Measurements from ENCODE around the gene SOWAHC.
"Not testable (repeated sequence)": the region's sequence is repeated elsewhere in the genome, so short reads cannot be mapped to it uniquely, and the experiment has no call there.

Gene SOWAHC

GRCh38 chr2:109615637-109616144 is 1.5 kb downstream of the SOWAHC start:
- DNase-seq (ENCODE audit: low read depth), result no peak

DNA sequence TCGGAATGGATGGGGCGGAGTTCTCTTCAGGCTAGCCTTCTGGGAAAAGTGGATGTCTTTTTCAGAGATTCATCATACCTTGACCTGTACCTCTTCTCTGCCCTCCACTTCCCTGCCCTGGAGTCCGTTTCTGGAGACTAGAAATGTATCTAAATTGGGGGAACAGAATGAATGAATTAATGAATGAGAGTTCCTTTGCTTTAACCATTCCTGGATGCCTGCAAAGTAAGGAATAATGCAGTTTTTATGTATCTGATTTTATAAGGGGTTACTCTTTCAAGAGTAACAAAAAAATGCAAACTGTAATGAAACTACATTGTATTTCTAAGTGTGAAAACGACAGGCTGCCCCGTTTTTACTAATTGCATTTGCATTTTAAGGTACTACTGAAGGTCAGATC is 2.0 kb downstream of the SOWAHC start:
- no peak for DNase-seq (ENCODE audit: low read depth)

- DNase-seq (ENCODE audit: low read depth), result no peak
These were observed 5.0 kb downstream of the SOWAHC start for GRCh38 chr2:109619032-109619615.

DNA sequence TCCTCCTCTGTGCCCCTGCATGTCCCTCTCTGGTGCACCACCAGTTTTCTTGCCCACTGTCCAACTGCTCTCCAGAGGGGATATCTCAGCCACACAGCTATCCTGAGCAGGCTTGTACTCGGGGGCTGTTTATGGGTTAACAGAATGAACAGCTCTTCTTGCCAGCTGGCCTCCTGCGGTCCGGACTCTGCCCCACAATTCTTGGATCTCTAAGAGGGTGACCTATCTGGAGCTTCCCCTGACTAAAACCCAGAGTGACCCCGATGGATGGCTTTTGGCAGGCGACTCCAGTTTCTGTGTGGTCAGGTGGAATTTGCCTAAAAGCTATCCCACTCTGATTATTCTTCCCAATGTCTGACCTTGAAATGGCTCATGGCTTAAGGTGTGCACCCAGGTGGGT is 9.1 kb downstream of the SOWAHC start:
- no peak for DNase-seq (ENCODE audit: low read depth)

- no peak for DNase-seq (ENCODE audit: low read depth)
These were observed 9.8 kb downstream of the SOWAHC start for GRCh38 chr2:109623923-109624322.

DNA sequence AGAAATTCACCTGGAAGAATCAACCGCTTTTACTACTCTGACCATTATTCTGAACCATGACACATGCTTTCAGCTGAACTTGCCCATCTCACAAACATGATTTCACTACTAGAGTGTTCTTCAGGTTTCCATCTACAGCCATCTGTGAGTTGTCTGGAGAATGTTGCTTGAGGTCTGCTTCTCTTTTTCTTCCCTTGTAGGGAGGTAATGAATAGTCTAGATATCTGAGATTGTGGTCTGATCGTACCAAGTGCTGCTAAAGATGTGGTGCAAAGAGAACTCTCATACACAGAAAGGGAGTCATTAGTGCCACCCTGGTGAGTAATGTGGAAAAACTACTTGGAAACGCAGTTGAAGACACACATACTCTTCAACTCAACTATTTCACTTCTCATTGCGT is 10.2 kb downstream of the SOWAHC start:
- no peak for DNase-seq (ENCODE audit: low read depth)

DNA sequence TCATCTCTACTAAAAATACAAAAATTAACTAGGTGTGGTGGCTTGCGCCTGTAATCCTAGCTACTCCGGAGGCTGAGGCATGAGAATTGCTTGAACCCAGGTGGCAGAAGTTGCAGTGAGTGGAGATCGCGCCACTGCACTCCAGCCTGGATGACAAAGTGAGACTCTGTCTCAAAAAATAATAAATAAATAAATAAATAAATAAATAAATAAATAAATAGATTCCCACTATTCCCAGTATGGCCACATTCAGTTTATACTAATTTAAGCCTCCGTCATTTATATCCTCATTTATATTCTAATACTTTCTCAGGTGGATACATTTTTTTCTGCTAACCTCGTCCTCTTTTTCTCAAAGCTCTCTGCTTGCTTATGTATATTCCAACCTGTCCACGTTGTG is 14.2 kb downstream of the SOWAHC start:
- DNase-seq (ENCODE audit: low read depth), result not testable (repeated sequence)

- no peak for DNase-seq (ENCODE audit: low read depth)
These were observed 15.7 kb downstream of the SOWAHC start for GRCh38 chr2:109629867-109630266.

DNA sequence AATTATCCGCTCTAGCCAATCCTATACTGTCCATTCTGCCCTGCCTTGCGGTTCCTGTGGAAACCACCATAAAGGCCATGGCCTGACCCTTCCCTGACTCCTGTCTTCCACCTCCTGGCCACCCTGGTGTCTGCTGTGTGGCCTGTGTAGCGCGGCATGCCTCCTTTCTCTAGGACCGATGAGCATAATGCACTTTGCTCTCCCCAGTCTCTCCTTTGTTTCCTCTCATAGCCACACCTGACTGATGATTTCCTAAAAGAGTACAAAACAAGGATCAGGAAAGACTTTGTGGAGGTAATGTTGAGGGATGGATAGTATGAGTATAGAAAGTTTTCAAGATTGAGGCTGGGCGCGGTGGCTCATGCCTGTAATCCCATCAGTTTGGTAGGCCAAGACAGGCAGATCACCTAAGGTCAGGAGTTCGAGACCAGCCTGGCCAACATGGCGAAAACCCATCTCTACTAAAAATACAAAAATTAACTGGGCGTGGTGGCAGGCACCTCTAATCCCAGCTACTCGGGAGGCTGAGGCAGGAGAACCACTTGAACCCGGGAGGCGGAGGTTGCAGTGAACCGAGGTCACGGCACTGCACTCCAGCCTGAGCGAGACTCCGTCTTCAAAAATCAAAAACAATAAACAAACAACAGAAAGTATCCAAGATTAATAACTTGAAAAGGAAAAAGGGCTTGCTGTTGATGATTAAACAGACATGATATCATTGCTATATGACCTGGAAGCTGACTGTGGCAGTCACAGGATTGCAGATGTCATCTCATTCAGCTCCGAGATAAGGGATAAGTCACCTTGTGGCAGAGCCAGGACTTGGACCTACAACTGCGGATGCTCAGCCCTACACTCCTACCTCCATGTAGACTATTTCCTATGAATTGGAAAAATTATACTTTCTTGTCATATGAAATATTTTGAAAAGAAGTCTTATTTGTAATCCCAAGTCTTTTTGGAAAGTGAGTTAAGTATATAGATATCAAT is 16.6 kb downstream of the SOWAHC start:
- DNase-seq (ENCODE audit: low read depth), result no peak

GRCh38 chr2:109631741-109632140 is 17.6 kb downstream of the SOWAHC start:
- DNase-seq (ENCODE audit: low read depth), result no peak

DNA sequence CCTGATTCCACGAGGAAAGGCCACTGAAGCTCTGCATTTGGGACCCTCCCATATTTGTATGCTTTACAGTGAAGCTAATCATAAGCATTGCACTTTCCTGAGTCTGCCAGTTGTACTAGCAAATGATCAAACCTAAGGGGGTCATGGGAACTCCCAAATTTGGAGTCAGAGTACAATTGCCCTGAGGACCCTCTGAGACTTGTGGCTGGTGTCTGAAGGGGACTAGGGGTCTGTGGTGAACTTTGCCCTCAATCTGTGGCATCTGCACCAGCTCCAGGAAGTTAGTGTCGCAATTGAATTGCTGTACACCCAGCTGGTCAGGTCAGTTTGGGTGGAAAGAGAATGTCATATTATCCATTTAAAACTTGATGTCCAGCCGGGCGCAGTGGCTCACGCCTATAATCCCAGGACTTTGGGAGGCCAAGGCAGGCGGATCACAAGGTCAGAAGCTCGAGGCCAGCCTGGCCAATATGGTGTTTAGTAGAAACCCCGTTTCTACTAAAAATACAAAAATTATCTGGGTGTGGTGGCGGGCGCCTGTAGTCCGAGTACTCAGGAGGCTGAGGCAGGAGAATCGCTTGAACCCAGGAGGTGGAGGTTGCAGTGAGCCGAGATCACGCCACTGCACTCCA is 18.1 kb downstream of the SOWAHC start:
- no peak for DNase-seq (ENCODE audit: low read depth)

DNA sequence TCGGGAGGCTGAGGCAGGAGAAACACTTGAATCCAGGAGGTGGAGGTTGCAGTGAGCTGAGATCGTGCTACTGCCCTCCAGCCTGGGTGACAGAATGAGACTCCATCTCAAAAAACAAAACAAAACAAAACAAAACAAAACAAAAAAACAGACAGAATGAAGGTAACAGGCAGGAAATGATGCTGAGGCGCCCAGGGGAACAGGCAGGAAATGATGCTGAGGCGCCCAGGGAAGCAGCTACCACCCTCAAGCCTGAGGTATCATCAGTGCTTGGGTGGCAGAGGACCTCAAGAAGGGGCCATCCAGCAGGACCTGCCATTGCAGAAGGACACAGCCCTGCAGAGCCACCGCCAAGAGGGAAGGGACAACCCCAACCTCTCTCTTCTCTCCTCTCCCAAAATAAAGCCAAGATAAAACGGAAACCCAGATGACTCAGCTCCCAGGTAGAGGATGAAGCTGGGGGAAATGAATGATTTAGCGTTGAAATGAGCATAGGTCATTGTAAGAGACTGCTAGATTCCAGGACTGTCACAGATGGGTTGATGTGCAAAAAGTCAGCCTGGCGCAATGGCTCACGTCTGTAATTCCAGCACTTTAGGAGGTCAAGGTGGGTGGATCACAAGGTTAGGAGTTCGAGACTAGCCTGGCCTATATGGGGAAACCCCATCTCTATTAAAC is 19.3 kb downstream of the SOWAHC start:
- no peak for DNase-seq (ENCODE audit: low read depth)

- no peak for DNase-seq (ENCODE audit: low read depth)
These were observed 21.5 kb downstream of the SOWAHC start for GRCh38 chr2:109635426-109636304.

GRCh38 chr2:109636317-109636716 is 22.2 kb downstream of the SOWAHC start:
- no peak for DNase-seq (ENCODE audit: low read depth)

- DNase-seq (ENCODE audit: low read depth), result no peak
These were observed 23.8 kb downstream of the SOWAHC start for GRCh38 chr2:109637749-109638570.

DNA sequence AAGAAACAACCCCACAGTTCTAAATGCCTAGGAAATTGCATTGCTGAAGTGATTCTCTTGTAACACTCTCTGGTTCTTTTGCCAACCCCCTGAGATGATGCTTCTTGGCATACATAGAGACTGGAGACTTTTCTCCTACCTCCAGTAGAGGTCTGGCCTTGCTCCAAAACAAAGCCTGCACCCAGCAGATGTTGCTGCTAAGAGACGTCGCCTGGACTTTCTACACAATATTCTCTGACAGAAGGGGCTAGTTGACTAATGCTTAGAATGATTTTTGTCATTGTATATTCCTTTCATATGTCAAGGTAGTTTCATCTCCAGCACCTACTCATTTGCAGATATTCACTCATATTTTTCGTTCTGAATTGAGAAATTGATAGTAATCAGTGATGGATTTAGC is 24.6 kb downstream of the SOWAHC start:
- no peak for DNase-seq (ENCODE audit: low read depth)

DNA sequence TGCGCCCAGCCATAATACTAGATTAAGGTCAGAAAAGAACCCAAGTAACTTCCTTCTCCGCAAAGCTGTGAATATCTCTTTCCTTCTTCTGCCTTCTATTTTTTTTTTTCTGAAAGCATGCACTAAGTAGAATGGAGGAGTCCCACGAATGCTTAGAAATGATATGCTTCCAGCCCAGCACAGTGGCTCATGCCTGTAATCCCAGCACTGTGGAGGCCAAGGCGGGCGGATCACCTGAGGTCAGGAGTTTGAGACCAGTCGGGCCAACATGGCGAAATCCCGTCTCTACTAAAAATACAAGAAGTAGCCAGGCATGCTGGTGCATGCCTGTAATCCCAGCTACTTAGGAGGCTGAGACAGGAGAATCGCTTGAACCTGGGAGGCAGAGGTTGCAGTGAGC is 25.8 kb downstream of the SOWAHC start:
- DNase-seq (ENCODE audit: low read depth), result not testable (repeated sequence)

- DNase-seq (ENCODE audit: low read depth), result no peak
These were observed 30.6 kb downstream of the SOWAHC start for GRCh38 chr2:109644571-109645275.

- DNase-seq (ENCODE audit: low read depth), result no peak
These were observed 31.4 kb downstream of the SOWAHC start for GRCh38 chr2:109645412-109646184.

Measured in T follicular helper cell (primary cell).